RWPE2 (cell line): ENCODE measurements around the gene ENTHD1.

ENCODE experiments used
- ATAC-seq: fragments of 200-7000 bp; cut with Tn5 transposase; 3 replicates; pipeline ENCODE4 v1.9.1; 2021; ENCODE audit warnings: low read depth
- DNase-seq: peaks from one replicate; pipeline ENCODE4 v3.0.0-alpha.2; 2020; ENCODE audit warnings: low spot score
- H3K27ac ChIP-seq: fragments of 450-650 bp; 2 replicates; pipeline ENCODE4 v1.5.1; 2017; ENCODE audit warnings: mild to moderate bottlenecking; ENCODE audit not compliant: poor library complexity, severe bottlenecking
- H3K27me3 ChIP-seq: fragments of 250-450 bp; sonication (Bioruptor Pico); 2 replicates; pipeline ENCODE4 v1.5.1; 2021; ENCODE audit warnings: mild to moderate bottlenecking, moderate library complexity; ENCODE audit not compliant: insufficient read depth, poor library complexity, severe bottlenecking
- H3K36me3 ChIP-seq: fragments of 250-450 bp; sonication (Bioruptor Pico); 2 replicates; pipeline ENCODE4 v1.5.1; 2020; ENCODE audit warnings: low read depth, mild to moderate bottlenecking, moderate library complexity
- H3K4me1 ChIP-seq: fragments of 250-450 bp; sonication (Bioruptor Pico); 2 replicates; pipeline ENCODE4 v1.5.1; 2021; ENCODE audit warnings: mild to moderate bottlenecking, moderate library complexity; ENCODE audit not compliant: insufficient read depth, poor library complexity, severe bottlenecking
- H3K4me3 ChIP-seq: fragments of 250-450 bp; sonication (Bioruptor Pico); 2 replicates; pipeline ENCODE4 v1.5.1; 2021; ENCODE audit warnings: mild to moderate bottlenecking, moderate library complexity; ENCODE audit not compliant: severe bottlenecking
- H3K9me3 ChIP-seq: fragments of 250-450 bp; sonication (Bioruptor Pico); 2 replicates; pipeline ENCODE4 v1.5.1; 2021; ENCODE audit warnings: mild to moderate bottlenecking, moderate library complexity; ENCODE audit not compliant: severe bottlenecking
- CTCF ChIP-seq: fragments of 450-650 bp; IDR thresholded peaks from one replicate; pipeline ENCODE4 v1.5.1; 2017; ENCODE audit warnings: mild to moderate bottlenecking, moderate library complexity; ENCODE audit not compliant: poor library complexity, severe bottlenecking

The ENTHD1 gene

GRCh38 chr22:39932166-39932565 lies 38.6 kb upstream of the ENTHD1 start:
- peaks cover 8% of the 10 kb centered on the region for H3K4me1 ChIP-seq

GRCh38 chr22:39931251-39931650 lies 37.7 kb upstream of the ENTHD1 start:
- H3K36me3 ChIP-seq, result no peaks in the 10 kb centered on the region
- TF ChIP-seq CTCF, result no peak
- no peaks in the 10 kb centered on the region for H3K9me3 ChIP-seq
- ATAC-seq, result no peak
- H3K4me1 ChIP-seq, result peaks cover 8% of the 10 kb centered on the region
- H3K27ac ChIP-seq, result no peak overlapping the region
- DNase-seq, result no peak
- no peak overlapping the region for H3K4me3 ChIP-seq
- peaks cover 15% of the 10 kb centered on the region for H3K27me3 ChIP-seq

More at GRCh38 chr22:39932166-39932565, 38.6 kb upstream of the ENTHD1 start:
- ATAC-seq (no peak), DNase-seq (no peak)
- Histone ChIP-seq H3K27ac (no peak overlapping the region), H3K4me3 (no peak overlapping the region), H3K27me3 (peaks cover 19% of the 10 kb centered on the region), H3K36me3 (no peaks in the 10 kb centered on the region), H3K9me3 (no peaks in the 10 kb centered on the region)
- TF ChIP-seq CTCF, result no peak

- Histone ChIP-seq H3K27ac (no peak overlapping the region), H3K27me3 (no peaks in the 10 kb centered on the region), H3K9me3 (no peaks in the 10 kb centered on the region), H3K4me1 (peaks cover 8% of the 10 kb centered on the region), H3K4me3 (no peak overlapping the region), H3K36me3 (no peaks in the 10 kb centered on the region)
- DNase-seq (no peak), ATAC-seq (peak; percentile 84; the same call in 2 of the 3 replicates)
- no peak for TF ChIP-seq CTCF
Measured at GRCh38 chr22:39928536-39929520, 35.3 kb upstream of the ENTHD1 start.

- H3K27me3 ChIP-seq, result peaks cover 4% of the 10 kb centered on the region
- H3K4me3 ChIP-seq, result no peak overlapping the region
- no peak for TF ChIP-seq CTCF
- H3K27ac ChIP-seq, result no peak overlapping the region
- no peak for DNase-seq
- H3K9me3 ChIP-seq, result no peaks in the 10 kb centered on the region
- no peaks in the 10 kb centered on the region for H3K36me3 ChIP-seq
- ATAC-seq, result no peak
- peaks cover 8% of the 10 kb centered on the region for H3K4me1 ChIP-seq
Measured at GRCh38 chr22:39927544-39927943, 34.0 kb upstream of the ENTHD1 start.

- Histone ChIP-seq H3K27ac (no peak overlapping the region), H3K4me3 (no peak overlapping the region), H3K9me3 (no peaks in the 10 kb centered on the region), H3K36me3 (no peaks in the 10 kb centered on the region), H3K27me3 (peaks cover 6% of the 10 kb centered on the region), H3K4me1 (peaks cover 8% of the 10 kb centered on the region)
- no peak for ATAC-seq
- TF ChIP-seq CTCF, result no peak
- DNase-seq, result no peak
Measured at GRCh38 chr22:39926753-39927152, 33.2 kb upstream of the ENTHD1 start.
